ENCODE measurements around the gene ECE2.
"Not testable (repeated sequence)": the region's sequence is repeated elsewhere in the genome, so short reads cannot be mapped to it uniquely, and the experiment has no call there.

The ECE2 gene

GRCh38 chr3:184241141-184241446, 34.7 kb upstream of the ECE2 start:
- no peak for DNase-seq

DNA sequence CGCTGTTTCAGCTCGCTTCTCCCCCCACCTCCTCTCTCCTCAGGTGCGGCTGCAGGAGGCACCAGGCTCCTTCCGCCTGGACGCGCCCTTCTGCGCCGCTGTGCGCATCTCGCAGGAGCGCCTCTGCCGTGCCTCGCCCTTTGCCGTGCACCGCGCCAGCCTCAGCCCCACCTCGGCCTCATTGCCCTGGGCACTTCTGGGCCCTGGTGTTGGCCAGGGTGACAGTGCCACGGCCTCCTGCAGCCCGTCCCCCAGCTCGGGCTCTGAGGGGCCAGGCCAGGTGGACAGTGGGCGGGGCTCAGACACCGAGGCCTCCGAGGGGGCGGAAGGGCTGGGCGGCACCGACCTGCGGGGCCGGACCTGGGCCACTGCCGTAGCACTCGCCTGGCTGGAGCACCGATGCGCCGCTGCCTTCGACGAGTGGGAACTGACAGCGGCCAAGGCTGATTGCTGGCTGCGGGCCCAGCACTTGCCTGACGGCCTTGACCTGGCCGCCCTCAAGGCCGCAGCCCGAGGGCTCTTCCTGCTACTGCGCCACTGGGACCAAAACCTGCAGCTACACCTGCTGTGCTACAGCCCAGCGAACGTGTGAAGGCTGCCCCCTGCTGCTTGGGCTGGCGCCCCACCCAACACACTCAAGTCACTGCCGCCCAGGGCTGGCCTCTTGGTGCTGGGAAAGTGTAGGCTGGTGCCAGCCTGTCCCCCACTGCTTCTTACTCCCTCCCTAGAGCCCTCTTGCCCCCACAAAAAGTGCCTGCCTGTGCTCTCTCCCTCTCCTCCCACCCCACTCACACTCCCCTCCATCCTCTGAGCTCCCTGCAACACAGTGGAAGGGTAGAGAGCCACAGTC, 34.1 kb upstream of the ECE2 start:
- DNase-seq: peak; percentile 3

- DNase-seq: no peak
Measured at GRCh38 chr3:184242297-184242685, 33.5 kb upstream of the ECE2 start.

GRCh38 chr3:184248454-184249411, 27.1 kb upstream of the ECE2 start, which contains the start of gene ALG3:
Gene ALG3, minus strand, starts transcription at chr3:184248962. Its CDS starts 22 bp downstream, at chr3:184248940.
- no peak for DNase-seq

DNA sequence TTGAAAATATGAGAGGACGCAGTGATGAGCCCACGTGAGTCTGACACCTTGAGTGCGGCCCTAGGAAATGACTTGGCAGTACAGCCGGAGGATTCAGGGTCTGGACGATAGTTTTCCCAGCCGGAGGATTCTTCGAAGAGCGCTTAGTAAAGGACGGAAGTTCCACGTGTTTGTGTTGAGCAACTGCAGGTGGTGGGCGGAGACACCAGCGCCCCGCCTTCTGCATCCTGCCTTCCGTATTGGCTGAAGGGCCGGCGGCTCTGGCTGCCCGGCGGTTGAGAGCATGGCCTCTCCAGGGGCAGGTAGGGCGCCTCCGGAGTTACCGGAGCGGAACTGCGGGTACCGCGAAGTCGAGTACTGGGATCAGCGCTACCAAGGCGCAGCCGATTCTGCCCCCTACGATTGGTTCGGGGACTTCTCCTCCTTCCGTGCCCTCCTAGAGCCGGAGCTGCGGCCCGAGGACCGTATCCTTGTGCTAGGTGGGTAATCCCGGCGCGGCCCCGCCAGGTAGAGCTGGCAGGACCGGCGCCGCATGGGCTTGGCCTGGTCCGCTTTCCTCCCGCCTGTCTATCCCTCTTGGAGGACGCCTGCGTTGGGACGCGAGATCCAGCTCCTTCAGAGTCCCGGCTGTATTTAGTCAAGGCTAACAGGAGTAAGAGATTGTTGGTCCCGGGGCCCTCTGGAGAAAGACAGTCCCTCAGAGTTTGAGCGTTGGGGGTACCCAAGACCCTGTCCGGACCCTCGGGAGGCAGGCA, 26.2 kb upstream of the ECE2 start, which contains the start of gene EEF1AKMT4:
Gene EEF1AKMT4 (plus strand): TSS at position 261 of the 755 bp plus-strand sequence. CDS start 23 bp downstream, at position 284.
- DNase-seq: peak; percentile 91

- peak; percentile 54 for DNase-seq
Measured at GRCh38 chr3:184250167-184250828, 25.5 kb upstream of the ECE2 start.

DNA sequence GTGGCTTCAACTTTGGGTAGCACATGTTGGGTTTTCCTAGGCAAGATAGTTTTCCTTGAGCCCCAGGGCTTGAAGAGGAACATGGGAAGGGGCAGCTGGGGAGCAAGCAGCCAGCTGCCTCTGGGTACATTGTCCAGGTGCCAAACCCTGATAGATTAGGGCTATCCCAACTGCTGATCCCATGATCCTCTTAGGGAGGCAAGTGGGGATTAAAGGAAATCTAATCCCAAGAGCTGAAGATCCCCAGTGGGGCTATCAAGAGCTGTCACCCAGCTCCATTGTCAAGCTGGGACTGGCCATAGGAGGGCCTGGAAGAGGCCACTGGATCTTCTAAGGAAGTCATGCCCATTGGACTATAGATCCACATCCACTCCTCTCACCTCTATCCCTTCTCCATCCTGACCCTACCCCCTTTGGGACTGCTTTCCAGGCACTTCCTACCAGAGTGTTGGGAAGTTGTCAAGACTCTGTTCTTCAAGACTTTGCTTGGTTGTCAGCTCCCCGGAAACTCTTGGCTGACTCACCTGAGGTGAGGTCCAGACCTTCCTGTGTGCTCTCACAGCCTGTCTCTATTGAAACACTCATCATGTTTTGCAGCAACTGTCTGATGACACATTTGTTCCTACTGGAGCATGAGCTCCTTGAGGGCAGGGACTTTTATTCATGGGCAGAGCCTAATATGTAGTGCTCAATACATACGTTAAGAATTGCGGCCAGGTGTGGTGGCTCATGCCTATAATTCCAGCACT, 20.4 kb upstream of the ECE2 start:
- DNase-seq: no peak

- no peak for DNase-seq
Measured at GRCh38 chr3:184257083-184257915, 18.5 kb upstream of the ECE2 start.

DNA sequence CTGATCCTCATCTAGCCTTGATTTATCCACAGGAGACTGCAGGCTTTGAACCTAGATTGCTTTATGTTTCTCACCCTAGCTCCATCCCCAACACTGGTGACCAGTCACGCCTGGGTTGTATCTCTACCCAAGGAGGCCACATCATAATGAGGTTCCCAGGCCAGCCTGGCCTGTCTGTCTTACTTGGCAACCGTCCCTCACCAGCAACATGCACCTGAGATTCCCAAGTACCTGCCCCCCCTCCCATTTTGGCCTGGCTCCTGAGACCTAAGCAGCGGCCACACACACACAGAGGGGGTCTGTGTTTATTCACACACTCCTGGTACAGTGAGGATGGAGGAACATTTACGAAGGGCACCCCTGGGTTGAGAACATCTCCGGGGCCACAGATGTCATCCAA, 16.9 kb upstream of the ECE2 start:
- no peak for DNase-seq

DNA sequence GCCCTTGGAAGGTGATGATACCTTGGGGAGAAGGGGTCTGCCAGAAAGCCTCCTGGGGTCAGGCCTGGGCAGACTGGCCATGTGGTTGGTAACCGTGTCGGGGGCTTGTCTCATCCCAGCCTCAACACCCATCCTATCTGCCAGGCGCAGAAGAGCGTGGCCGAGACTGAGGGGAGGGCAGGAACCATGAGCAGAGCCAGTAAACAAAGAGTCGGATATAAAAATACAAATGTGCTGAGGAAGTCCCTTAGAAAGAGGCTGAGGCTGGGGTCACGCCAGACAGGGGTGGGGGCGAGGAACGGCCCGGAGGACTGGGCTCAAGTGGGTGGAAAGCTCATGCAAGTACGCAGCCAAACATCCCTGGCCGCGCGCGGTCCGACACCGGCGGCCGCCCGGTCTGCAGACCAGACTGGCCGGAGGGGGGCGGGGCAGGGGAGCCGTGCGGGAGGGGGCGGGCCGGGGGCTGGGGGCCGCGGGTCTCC, 16.4 kb upstream of the ECE2 start:
- DNase-seq: no peak

GRCh38 chr3:184259878-184260723, 15.7 kb upstream of the ECE2 start:
- DNase-seq: no peak

DNA sequence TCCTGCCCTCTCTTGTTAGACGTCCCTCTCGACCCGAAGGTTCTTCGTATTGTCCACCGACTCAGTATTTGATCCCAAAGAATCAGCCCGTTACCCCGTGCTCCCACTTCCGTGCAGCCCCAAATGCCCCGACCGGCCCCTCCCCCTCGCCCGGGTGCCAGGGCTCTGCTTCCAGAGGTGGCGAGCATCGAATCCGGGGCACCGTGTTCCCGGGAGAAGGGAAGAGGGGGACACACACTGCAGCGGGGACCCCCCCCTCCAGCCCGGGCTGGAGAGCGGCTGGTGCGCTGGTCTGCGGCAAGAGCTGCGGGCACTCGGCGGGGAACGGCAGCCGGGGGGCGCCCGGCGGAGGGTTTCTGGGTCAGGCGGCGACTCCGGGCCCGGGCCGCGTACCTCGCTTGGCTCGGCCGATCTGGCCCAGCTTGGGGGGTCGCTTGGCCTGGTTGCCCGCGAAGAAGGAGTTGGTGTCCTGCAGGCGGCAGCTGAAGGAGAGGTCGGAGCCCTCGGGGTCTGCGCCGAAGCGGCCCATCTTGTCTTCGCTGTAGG, 15.0 kb upstream of the ECE2 start:
- DNase-seq: no peak

DNA sequence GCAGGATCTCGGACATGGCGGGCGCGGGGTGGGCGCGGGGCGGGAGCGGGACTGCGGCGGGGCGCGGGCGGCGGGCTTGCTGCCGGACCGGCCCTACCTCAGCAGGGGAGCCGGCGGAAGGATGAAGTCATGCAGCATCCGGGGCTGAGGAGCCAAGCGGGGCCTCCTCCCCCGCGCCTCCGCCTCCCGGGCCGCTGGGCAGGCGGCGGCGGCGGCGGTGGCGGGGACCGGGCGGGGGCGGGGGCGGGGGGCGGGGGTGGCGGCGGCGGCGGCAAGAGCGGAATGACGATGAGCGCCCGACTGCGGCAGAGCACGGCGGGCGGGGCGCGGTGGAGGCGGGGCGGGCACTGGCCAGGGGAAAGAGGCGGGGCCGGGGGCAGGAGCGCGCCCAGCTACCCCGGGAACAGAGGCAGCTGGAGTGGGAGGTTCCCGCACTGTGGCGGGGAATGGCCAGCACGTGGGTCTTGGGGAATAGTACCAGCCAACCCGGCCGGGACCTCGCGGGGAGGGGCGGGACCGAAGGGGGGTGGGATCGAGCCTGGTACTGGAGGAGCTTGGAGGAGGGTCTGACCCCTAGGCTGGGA, 14.5 kb upstream of the ECE2 start, which contains the start of gene CAMK2N2:
Gene CAMK2N2 (minus strand): TSS at position 284 of the 584 bp plus-strand sequence. CDS start 268 bp downstream, at position 16.
- DNase-seq: peak; percentile 65

DNA sequence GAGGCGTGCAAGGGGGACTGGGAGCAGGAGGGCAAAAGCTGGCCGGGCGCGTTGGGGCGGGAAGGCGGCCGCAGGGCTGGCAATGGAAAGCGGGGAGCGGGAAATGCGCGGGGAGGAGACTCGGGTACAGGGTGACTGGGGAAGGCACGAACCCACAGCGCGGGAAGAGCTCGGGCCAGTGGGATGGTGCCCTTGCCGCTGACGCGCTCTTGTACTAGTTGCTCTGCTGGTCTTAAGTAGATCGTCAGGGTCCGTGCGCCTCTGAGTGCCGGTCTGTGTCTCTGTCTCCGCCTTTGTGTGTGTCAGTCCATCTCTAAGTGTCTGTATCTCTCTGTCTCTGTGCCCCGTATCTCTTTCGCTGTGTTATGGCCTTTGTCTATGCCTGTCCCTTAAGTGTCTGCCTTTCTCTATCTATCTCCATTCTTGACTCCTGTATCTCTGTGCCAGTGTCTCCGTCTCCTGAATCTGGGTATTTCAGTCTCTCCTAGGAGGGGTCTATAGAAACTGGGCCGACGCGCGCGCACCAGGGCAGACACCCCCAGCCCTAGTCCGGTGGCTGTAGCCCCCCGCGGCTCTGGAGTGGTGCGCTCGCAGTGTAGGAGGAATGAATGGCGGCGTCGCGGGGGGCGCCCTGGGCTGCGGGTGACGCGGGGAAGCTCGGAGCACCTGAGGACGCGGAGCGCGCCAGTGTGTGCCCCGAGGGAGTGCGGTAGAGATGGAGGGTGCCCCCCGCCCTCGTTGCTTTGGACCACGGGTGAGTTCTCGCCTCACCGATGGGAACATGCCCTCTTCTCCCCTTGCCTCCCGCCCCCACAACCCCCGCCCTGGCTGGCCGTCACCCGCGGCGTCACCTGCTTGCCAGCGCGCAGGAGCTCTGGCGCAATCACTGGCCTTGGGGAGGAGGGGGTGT, 13.7 kb upstream of the ECE2 start:
- DNase-seq: peak; percentile 40

DNA sequence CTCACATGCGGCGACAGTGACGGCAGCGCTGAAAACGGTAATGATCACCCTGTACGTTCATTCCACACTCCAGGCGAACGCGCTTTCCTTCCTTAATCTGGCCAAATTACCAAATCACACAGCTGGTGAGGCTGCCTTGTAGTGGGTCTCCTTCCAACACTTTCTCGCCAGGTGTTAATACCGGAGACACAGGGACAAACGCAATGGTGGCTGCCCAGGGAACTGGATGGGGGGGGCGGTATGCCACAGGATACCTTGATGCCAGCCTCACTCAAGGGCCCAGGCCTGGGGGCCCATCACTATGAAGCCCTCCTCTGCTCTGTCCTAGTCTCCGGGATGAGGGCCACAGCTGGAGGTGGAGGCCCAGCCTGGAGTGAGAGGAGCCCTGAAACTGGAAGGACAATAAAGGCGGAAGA, 13.1 kb upstream of the ECE2 start:
- no peak for DNase-seq

DNA sequence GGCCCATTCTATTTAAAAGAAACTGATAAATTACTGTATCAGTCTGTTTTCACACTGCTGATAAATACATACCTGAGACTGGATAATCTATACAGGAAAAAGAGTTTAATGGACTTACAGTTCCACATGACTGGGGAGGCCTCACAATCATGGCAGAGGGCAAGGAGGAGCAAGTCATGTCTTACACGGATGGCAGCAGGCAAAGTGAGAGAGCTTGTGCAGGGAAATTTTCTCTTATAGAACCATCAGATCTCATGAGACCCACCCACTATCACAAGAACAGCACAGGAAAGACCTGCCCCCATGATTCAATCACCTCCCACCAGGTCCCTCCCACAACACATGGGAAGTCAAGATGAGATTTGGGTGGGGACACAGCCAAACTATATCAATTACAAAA, 8.6 kb upstream of the ECE2 start:
- not testable (repeated sequence) for DNase-seq

DNA sequence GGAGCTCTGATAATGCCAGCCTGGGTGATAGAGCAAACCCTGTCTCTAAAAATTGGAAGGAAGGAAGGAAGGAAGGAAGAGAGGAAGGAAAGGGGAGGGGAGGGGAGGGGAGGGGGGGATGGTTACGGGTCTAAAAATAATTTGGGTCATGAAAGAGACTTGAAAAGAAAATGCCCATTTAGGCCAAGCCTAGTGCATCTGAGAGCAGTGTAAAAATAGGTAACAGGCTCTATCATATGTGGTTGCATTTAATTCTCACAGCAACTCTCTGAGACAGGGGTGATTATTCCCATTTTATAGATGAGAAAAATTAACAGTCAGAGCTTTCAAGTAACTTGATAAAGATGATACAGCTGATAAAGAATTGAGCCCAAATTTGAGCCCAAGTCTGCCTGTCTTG, 3.6 kb upstream of the ECE2 start:
- no peak for DNase-seq

DNA sequence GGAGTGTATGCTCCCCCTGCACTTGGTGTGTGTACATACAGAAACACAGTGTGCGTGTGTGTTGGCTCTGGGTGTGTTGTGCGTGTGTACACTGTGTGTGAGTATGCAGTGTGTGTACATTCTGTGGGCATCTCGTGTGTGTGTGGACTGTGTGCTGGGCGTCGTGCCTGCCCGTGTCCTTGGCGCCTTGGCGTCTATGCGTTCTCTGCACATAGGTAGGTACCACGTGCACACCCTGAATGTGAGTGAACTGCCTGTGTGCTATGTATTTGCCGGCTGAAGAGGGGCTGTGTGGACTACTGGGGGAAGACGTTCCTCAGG, 481 bp upstream of the ECE2 start:
- DNase-seq: no peak

Data from NCI-H187 treated with DMSO at 0.1 percent for 48 hours (cell line).